ENCODE results near the gene ZNF628.

DNA sequence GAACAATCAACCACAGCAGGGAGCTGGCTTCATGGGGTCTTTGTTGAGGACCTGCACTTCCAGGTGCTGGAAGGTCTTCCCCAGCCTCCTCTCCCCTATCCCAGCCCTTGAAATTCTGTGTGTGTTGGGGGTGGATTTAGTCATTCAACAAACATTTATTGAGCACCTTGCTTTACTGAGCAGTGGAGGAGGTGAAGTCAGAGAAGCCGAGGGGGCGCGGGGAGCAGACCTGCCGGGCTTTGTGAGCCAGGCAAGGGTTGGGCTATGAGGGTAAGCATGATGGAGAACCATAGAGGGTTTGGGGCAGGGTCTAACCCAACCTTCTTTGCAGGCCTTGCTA is 8.4 kb upstream of the ZNF628 start:
- TF ChIP-seq CEBPB (IDR thresholded peaks at IDR 0.05; ENCODE audit: low read depth, low read length) = no peak
- no peak for TF ChIP-seq RBBP5 (IDR thresholded peaks at IDR 0.05; ENCODE audit: borderline replicate concordance, low read depth, low read length)
- no peak for TF ChIP-seq RAD21 (IDR thresholded peaks at IDR 0.05 in 1 of 2, conservative IDR thresholded peaks at IDR 0.05 in 1 of 2; ENCODE audit: low read depth in 2 of 2, low read length in 2 of 2)
- TF ChIP-seq, protein P1, sequence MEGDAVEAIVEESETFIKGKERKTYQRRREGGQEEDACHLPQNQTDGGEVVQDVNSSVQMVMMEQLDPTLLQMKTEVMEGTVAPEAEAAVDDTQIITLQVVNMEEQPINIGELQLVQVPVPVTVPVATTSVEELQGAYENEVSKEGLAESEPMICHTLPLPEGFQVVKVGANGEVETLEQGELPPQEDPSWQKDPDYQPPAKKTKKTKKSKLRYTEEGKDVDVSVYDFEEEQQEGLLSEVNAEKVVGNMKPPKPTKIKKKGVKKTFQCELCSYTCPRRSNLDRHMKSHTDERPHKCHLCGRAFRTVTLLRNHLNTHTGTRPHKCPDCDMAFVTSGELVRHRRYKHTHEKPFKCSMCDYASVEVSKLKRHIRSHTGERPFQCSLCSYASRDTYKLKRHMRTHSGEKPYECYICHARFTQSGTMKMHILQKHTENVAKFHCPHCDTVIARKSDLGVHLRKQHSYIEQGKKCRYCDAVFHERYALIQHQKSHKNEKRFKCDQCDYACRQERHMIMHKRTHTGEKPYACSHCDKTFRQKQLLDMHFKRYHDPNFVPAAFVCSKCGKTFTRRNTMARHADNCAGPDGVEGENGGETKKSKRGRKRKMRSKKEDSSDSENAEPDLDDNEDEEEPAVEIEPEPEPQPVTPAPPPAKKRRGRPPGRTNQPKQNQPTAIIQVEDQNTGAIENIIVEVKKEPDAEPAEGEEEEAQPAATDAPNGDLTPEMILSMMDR (IDR thresholded peaks at IDR 0.05; ENCODE audit: control extremely low read depth in 1 of 3, insufficient read depth in 1 of 3, low read depth in 1 of 3, low read length in 3 of 3) = no peak
- TF ChIP-seq, protein P2, sequence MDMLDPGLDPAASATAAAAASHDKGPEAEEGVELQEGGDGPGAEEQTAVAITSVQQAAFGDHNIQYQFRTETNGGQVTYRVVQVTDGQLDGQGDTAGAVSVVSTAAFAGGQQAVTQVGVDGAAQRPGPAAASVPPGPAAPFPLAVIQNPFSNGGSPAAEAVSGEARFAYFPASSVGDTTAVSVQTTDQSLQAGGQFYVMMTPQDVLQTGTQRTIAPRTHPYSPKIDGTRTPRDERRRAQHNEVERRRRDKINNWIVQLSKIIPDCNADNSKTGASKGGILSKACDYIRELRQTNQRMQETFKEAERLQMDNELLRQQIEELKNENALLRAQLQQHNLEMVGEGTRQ (IDR thresholded peaks at IDR 0.05; ENCODE audit: low read length) = no peak
- no peak for TF ChIP-seq EGR1 (IDR thresholded peaks at IDR 0.05; ENCODE audit: borderline replicate concordance, low read depth, low read length)
- no peak for TF ChIP-seq SIN3A (conservative IDR thresholded peaks at IDR 0.05 in 1 of 2, IDR thresholded peaks at IDR 0.05 in 1 of 2; ENCODE audit: low read depth in 1 of 2, low read length in 2 of 2)
- no peak for TF ChIP-seq EP300 (IDR thresholded peaks at IDR 0.05; ENCODE audit: borderline replicate concordance in 1 of 2, low read depth in 2 of 2, low read length in 2 of 2)
- TF ChIP-seq TCF12 (IDR thresholded peaks at IDR 0.05; ENCODE audit: low read depth, low read length) = no peak
- no peak for TF ChIP-seq EZH2 (IDR thresholded peaks at IDR 0.05; ENCODE audit: low read depth, low read length, severe bottlenecking)
- TF ChIP-seq FOSL1 (IDR thresholded peaks at IDR 0.05; ENCODE audit: insufficient read depth, low read depth, low read length) = no peak
- no peak for TF ChIP-seq SRF (IDR thresholded peaks at IDR 0.05; ENCODE audit: low read depth, low read length)
